Activated CD8-positive, alpha-beta T cell treated with anti-CD3 and anti-CD28 coated beads, Interleukin-2, amount 10 ng/mL, durations not matched to agents 7 days and 5 days (primary cell): ENCODE data around the gene RPL35. TPM values are rescaled to one million over a fixed set of nuclear protein-coding genes. Genes with fewer than 3 reads are reported as not detected.
"Not testable (repeated sequence)": the region's sequence is repeated elsewhere in the genome, so short reads cannot be mapped to it uniquely, and the experiment has no call there.

ENCODE experiments used
- ATAC-seq: fragments of 150-1000 bp; cut with Tn5 transposase; one replicate; pipeline ENCODE4 v1.10.0; 2021; ENCODE audit warnings: moderate library complexity
- CTCF ChIA-PET: fragments of 350-600 bp; sonication (Branson Sonifier 250); formaldehyde crosslinking; loops from one replicate; lab custom pipeline; 2021; ENCODE audit warnings: antibody characterized with exemption; lab: Charles Lee
- POLR2A ChIA-PET: fragments of 350-600 bp; sonication (Branson Sonifier 250); formaldehyde crosslinking; loops from one replicate; lab custom pipeline; 2021; ENCODE audit warnings: antibody characterized with exemption; lab: Charles Lee
- DNase-seq: peaks from one replicate; pipeline ENCODE4 v3.0.0-alpha.2; 2020
- H3K27ac Mint-ChIP-seq: one replicate; pipeline ENCODE4 v1.8.0; 2021; ENCODE audit warnings: mild to moderate bottlenecking, mixed read lengths
- H3K27me3 Mint-ChIP-seq: one replicate; pipeline ENCODE4 v1.8.0; 2021; ENCODE audit warnings: low read depth, mixed read lengths
- H3K36me3 Mint-ChIP-seq: one replicate; pipeline ENCODE4 v1.8.0; 2021; ENCODE audit warnings: low read depth, mixed read lengths
- H3K4me1 Mint-ChIP-seq: one replicate; pipeline ENCODE4 v1.8.0; 2021; ENCODE audit warnings: low read depth, mixed read lengths
- H3K4me3 Mint-ChIP-seq: one replicate; pipeline ENCODE4 v1.8.0; 2021; ENCODE audit warnings: mild to moderate bottlenecking, mixed read lengths
- H3K9me3 Mint-ChIP-seq: one replicate; pipeline ENCODE4 v1.8.0; 2022; ENCODE audit warnings: mixed read lengths; ENCODE audit not compliant: insufficient read depth
- total RNA-seq, 2 experiments: library from RNA; stranded (reverse); gene quantifications; one replicate each; pipeline ENCODE4 v1.2.3, GENCODE V29; 2021

Gene RPL35
- total RNA-seq, 2 experiments from 2014 or later = 1,341 to 1,437 TPM

DNA sequence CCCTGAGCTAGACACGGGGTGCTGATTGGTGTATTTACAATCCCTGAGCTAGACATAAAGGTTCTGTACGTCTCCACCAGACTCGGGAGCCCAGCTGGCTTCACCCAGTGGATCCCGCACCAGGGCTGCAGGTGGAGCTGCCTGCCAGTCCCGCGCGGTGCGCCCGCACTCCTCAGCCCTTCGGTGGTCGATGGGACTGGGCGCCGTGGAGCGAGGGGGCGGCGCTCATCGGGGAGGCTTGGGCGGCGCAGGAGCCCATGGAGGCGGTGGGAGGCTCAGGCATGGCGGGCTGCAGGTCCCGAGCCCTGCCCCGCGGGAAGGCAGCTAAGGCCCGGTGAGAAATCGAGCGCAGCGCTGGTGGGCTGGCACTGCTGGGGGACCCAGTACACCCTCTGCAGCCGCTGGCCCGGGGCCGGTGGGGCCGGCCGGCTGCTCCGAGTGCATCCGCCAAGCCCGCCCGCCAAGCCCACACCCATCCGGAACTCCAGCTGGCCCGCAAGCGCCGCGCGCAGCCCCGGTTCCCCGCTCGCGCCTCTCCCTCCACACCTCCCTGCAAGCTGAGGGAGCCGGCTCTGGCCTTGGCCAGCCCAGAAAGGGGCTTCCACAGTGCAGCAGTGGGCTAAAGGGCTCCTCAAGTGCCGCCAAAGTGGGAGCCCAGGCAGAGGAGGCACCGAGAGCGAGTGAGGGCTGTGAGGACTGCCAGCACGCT, 23.0 kb downstream of the RPL35 start:
- CTCF ChIA-PET = interaction anchor here (2.4 to 6.2 kb wide), 2 partner anchors 7 to 13 kb away, joined by 6 to 47 read pairs; partner anchors contain the start of gene WDR38
- H3K27ac Mint-ChIP-seq, DNase-seq, POLR2A ChIA-PET, ATAC-seq, H3K36me3 Mint-ChIP-seq, H3K9me3 Mint-ChIP-seq, H3K4me3 Mint-ChIP-seq, H3K4me1 Mint-ChIP-seq: not testable (repeated sequence)
- peaks cover 13% of the 10 kb centered on the region for H3K27me3 Mint-ChIP-seq

GRCh38 chr9:124838132-124838531, 23.6 kb downstream of the RPL35 start:
- H3K9me3 Mint-ChIP-seq, ATAC-seq, H3K36me3 Mint-ChIP-seq, H3K4me3 Mint-ChIP-seq, DNase-seq, H3K27ac Mint-ChIP-seq, H3K4me1 Mint-ChIP-seq: not testable (repeated sequence)
- peaks cover 13% of the 10 kb centered on the region for H3K27me3 Mint-ChIP-seq
- ChIA-PET CTCF (interaction anchor here (1.5 kb wide), 1 partner anchor 14 kb away, joined by 3 read pairs; no protein-coding TSS in a partner anchor), POLR2A (interaction anchor here (0.6 kb wide), 1 partner anchor 882 kb away, joined by 3 read pairs; no protein-coding TSS in a partner anchor)

- Mint-ChIP-seq H3K36me3 (no peaks in the 10 kb centered on the region), H3K27me3 (peaks cover 13% of the 10 kb centered on the region), H3K9me3 (no peaks in the 10 kb centered on the region), H3K4me3 (no peak overlapping the region), H3K27ac (no peak overlapping the region), H3K4me1 (no peaks in the 10 kb centered on the region)
- POLR2A ChIA-PET = no interaction called here
- ATAC-seq (no peak), DNase-seq (no peak)
- CTCF ChIA-PET = interaction anchor here (0.7 to 0.8 kb wide), 2 partner anchors 17 to 18 kb away, joined by 3 read pairs; partner anchors contain the start of gene WDR38
These were observed 26.7 kb downstream of the RPL35 start for GRCh38 chr9:124835026-124835557.

GRCh38 chr9:124834591-124834990, 27.2 kb downstream of the RPL35 start:
- no peak overlapping the region for H3K27ac Mint-ChIP-seq
- CTCF ChIA-PET = interaction anchor here (0.7 to 0.8 kb wide), 2 partner anchors 18 to 19 kb away, joined by 3 read pairs; partner anchors contain the start of gene WDR38

GRCh38 chr9:124831642-124832364, 30.0 kb downstream of the RPL35 start:
- H3K27ac Mint-ChIP-seq = no peak overlapping the region
- H3K36me3 Mint-ChIP-seq = no peaks in the 10 kb centered on the region
- H3K27me3 Mint-ChIP-seq = peaks cover 2% of the 10 kb centered on the region
- H3K4me1 Mint-ChIP-seq = no peaks in the 10 kb centered on the region
- DNase-seq = no peak
- ChIA-PET CTCF (interaction anchor here (1.3 to 2.0 kb wide), 2 partner anchors 8 to 88 kb away, joined by 3 to 6 read pairs; no protein-coding TSS in a partner anchor), POLR2A (interaction anchor here (1.5 kb wide), 1 partner anchor 38 kb away, joined by 3 read pairs; no protein-coding TSS in a partner anchor)
- no peaks in the 10 kb centered on the region for H3K9me3 Mint-ChIP-seq
- H3K4me3 Mint-ChIP-seq = no peak overlapping the region
- ATAC-seq = no peak

More at GRCh38 chr9:124834591-124834990, 27.2 kb downstream of the RPL35 start:
- Mint-ChIP-seq H3K4me3 (no peak overlapping the region), H3K4me1 (no peaks in the 10 kb centered on the region), H3K9me3 (no peaks in the 10 kb centered on the region), H3K27me3 (peaks cover 13% of the 10 kb centered on the region), H3K36me3 (no peaks in the 10 kb centered on the region)
- POLR2A ChIA-PET = no interaction called here
- no peak for ATAC-seq
- DNase-seq = no peak

DNA sequence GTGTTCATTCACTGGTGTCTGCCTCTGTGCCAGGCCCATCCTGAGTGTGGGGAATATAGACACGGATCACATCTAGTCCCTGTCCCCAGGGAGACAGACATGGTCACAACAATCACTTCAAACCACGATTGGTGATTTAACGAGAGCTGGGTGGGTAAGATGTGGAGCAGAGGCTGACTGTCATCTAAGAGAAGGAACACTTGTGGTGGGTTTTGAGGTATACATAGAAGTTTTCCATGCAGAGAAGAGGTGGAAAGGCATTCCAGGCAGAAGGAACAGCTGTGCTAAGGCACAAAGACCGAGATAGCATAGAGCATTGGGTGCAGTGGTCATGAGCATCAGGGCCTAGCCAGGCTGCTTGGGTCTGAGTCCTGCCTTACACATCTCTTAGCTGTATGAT, 31.2 kb downstream of the RPL35 start:
- Mint-ChIP-seq H3K4me1 (no peaks in the 10 kb centered on the region), H3K4me3 (no peak overlapping the region), H3K27ac (no peak overlapping the region), H3K9me3 (no peaks in the 10 kb centered on the region), H3K36me3 (no peaks in the 10 kb centered on the region), H3K27me3 (peaks cover 2% of the 10 kb centered on the region)
- DNase-seq (no peak), ATAC-seq (no peak)
- POLR2A ChIA-PET = no interaction called here
- CTCF ChIA-PET = interaction anchor here (1.3 to 2.0 kb wide), 2 partner anchors 10 to 87 kb away, joined by 3 to 6 read pairs; no protein-coding TSS in a partner anchor

- POLR2A ChIA-PET = interaction anchor here (0.7 kb wide), 1 partner anchor 174 kb away, joined by 7 read pairs; no protein-coding TSS in a partner anchor
- Mint-ChIP-seq H3K4me3 (no peak overlapping the region), H3K9me3 (no peaks in the 10 kb centered on the region), H3K36me3 (no peaks in the 10 kb centered on the region), H3K27me3 (peaks cover 5% of the 10 kb centered on the region), H3K4me1 (no peaks in the 10 kb centered on the region), H3K27ac (no peak overlapping the region)
- no peak for ATAC-seq
- DNase-seq = no peak
- CTCF ChIA-PET = interaction anchor here (0.9 kb wide), 2 partner anchors 11 to 118 kb away, joined by 3 read pairs; no protein-coding TSS in a partner anchor
These were observed 32.5 kb downstream of the RPL35 start for GRCh38 chr9:124829334-124829669.

GRCh38 chr9:124828489-124829333, 33.0 kb downstream of the RPL35 start:
- ChIA-PET CTCF (interaction anchor here (0.9 to 1.0 kb wide), 2 partner anchors 10 to 25 kb away, joined by 3 read pairs; partner anchors contain the start of gene WDR38), POLR2A (no interaction called here)
- no peak overlapping the region for H3K27ac Mint-ChIP-seq
- no peaks in the 10 kb centered on the region for H3K4me1 Mint-ChIP-seq
- no peak for DNase-seq
- no peaks in the 10 kb centered on the region for H3K36me3 Mint-ChIP-seq
- H3K27me3 Mint-ChIP-seq = peaks cover 6% of the 10 kb centered on the region
- no peak for ATAC-seq
- H3K4me3 Mint-ChIP-seq = no peak overlapping the region
- no peaks in the 10 kb centered on the region for H3K9me3 Mint-ChIP-seq

- POLR2A ChIA-PET = no interaction called here
These were observed 40.8 kb downstream of the RPL35 start for GRCh38 chr9:124820698-124821623.

More at GRCh38 chr9:124820698-124821623, 40.8 kb downstream of the RPL35 start:
- peaks cover 9% of the 10 kb centered on the region for H3K27me3 Mint-ChIP-seq
- H3K27ac Mint-ChIP-seq = no peak overlapping the region
- CTCF ChIA-PET = no interaction called here
- peaks cover 19% of the 10 kb centered on the region for H3K4me1 Mint-ChIP-seq
- DNase-seq (no peak), ATAC-seq (no peak)
- H3K9me3 Mint-ChIP-seq = no peaks in the 10 kb centered on the region
- no peaks in the 10 kb centered on the region for H3K36me3 Mint-ChIP-seq
- H3K4me3 Mint-ChIP-seq = no peak overlapping the region
